HG02763 (cell line): ENCODE results near the gene HSPA1L.
A peak's percentile ranks its signal among the peaks of the same experiment; 100 is the strongest.
"Not testable (repeated sequence)": the region's sequence is repeated elsewhere in the genome, so short reads cannot be mapped to it uniquely, and the experiment has no call there.

ENCODE experiments used
- ATAC-seq: cut with Tn5 transposase; IDR thresholded peaks from one replicate; pipeline ENCODE4 v1.9.1; 2021; ENCODE audit warnings: mild to moderate bottlenecking, moderate library complexity; ENCODE audit not compliant: unreplicated experiment

The HSPA1L gene

DNA sequence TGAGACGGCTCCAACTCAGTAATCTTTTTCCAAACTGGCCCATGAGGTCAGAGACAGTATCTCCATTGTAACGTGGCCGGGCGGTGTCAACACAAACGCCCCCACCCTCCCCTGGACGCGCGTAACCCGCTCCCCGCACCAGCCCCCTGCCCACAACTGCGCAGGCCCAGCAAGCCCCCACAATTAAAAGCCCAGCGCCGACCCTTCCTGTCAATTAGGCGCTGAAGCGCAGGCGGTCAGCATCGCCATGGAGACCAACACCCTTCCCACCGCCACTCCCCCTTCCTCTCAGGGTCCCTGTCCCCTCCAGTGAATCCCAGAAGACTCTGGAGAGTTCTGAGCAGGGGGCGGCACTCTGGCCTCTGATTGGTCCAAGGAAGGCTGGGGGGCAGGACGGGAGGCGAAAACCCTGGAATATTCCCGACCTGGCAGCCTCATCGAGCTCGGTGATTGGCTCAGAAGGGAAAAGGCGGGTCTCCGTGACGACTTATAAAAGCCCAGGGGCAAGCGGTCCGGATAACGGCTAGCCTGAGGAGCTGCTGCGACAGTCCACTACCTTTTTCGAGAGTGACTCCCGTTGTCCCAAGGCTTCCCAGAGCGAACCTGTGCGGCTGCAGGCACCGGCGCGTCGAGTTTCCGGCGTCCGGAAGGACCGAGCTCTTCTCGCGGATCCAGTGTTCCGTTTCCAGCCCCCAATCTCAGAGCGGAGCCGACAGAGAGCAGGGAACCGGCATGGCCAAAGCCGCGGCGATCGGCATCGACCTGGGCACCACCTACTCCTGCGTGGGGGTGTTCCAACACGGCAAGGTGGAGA lies at the start of gene HSPA1L, which contains the start of gene HSPA1A:
Gene HSPA1L (minus strand): TSS at position 259 of the 814 bp plus-strand sequence. CDS start 3,311 bp downstream, outside the sequence.
Gene HSPA1A (plus strand): TSS at position 519 of the 814 bp plus-strand sequence. CDS start 214 bp downstream, at position 733.
- ATAC-seq: peak; percentile 48

DNA sequence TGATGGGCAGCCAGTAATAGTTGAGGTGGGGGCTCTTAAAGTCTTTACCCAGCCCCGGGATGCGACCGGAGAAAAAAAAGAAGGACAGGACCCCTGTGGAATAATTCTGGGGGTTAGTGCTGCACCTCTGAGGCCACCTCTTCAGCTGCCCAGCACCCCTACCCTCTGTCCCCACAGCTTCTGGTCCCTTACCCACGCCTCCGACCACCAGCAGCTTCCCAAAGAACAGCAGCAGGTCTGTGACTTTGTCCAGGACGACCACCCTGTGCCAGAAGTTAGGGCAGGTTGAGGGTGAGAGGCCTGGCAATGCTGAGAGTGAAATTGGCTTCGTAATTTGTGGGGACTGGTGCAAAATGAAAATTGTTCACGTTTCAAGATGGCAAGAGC lies 49.7 kb upstream of the HSPA1L start:
- no peak for ATAC-seq

DNA sequence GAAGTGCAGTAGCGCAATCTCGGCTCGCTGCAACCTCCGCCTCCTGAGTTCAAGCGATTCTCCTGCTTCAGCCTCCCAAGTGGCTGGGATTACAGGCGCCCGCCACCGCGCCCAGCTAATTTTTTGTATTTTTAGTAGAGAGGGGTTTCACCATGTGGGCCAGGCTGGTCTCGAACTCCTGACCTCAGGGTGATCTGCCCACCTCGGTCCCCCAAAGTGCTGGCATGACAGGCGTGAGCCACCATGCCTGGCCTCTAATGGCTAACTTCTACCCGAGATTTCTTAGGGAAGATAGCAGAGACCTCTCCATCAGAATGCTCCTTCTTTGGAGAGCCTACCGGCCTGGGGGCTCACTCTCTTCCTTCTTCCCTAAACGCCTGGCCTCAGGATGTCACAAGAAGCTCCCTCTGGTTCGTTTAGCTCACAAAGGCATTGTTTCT lies 49.1 kb upstream of the HSPA1L start:
- not testable (repeated sequence) for ATAC-seq

DNA sequence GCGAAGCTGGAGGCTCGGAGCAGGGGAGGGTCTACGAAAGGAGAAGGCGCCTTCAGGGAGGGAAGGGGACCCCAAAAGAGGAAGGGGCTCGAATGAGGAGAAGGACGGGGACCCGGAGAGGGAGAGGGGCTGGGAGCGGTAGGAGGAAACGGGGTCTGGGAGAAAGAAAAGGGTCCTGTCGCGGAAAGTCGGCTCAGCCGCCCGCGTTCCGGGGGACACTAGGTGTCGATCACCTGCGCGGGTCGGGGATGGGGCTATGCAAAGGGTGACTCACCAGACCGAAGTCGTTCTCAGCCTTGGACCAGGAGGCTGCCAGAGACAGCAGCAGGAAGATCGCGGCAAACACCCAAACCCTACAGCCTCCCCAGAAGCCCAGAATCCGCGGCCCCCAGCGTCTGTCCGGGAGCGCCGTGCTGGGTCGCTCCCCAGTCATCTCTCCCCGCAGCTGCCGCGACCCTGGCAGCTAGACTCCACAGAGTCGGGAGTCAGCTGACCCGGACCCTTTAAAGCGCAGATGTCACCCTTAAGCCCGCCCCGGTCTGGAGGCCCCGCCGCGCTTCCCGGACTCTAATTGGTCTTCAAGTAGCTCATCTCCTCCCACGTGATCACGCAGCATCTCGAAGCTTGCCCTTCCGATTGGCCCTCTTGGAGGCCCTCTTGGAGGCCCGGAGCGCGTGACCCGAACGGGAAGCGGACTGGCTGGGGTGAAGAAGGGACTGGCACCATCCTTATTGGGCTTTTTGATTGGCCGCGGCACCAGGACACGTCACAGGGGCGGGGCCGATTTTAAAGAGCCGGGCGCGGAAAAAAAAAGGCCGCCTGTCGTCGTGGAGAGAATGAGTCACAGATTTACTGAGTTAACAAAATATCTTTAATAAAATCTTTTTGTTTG lies 47.5 kb upstream of the HSPA1L start, which contains the start of gene NEU1:
Gene NEU1 (minus strand): TSS at position 478 of the 892 bp plus-strand sequence. CDS start 45 bp downstream, at position 433.
- peak; percentile 92 for ATAC-seq

DNA sequence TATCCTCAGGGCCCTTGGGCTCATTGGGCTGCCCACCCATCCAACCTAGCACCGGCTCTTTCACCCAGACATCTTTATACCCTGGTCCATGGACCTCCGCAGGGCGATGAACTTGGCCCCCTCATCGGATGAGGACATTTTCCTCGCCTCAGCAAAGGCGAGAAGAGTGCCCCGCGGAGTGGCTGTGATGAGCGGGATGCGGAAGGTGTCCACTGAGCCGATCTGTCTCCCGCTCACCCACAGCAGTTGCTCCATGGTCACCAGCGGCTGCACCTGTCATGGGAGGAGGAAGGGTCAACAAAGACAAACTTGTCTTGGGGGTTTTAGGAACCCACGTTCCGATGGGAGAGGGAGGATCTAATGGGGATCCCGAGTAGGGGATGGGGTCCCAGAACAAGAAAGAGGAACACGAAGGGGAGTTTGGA lies 46.8 kb upstream of the HSPA1L start:
- ATAC-seq: no peak

DNA sequence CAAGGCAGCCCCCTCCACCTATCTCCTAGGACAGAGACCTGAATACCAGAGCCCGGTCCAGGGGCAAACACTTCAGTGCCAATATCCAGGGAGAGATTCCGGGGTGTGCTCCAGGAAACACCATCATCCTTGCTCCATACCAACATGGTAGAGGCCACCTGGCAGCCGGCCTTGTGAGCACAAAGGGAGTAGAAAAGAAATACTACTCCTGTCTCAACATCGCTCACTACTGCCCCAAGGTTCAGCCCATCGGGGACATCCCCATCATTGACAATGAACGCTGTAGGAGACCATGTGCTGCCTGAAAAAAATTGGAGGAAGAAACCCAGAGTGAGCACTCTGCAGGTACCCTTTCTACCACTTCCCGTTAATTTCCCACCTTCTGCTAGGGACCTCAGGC lies 46.1 kb upstream of the HSPA1L start:
- no peak for ATAC-seq

DNA sequence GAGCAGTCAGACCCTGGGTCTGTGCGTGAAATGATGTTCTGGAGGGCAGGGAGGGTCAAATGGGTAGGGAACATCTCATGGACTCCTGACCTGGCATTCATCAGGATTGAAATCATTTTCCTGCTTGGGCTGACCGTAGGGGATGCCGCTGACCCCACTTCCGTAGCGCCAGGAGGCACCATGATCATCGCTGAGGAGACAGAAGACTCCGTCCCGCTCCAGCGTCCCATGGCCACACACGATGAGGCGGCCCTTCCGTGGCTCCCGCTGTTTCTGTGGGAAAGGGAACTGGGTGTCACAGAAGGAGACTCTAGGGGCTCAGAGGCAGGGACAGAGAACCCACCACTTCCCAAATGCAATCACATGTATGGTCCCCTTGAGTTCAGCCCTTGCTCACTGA lies 45.3 kb upstream of the HSPA1L start:
- ATAC-seq: no peak

DNA sequence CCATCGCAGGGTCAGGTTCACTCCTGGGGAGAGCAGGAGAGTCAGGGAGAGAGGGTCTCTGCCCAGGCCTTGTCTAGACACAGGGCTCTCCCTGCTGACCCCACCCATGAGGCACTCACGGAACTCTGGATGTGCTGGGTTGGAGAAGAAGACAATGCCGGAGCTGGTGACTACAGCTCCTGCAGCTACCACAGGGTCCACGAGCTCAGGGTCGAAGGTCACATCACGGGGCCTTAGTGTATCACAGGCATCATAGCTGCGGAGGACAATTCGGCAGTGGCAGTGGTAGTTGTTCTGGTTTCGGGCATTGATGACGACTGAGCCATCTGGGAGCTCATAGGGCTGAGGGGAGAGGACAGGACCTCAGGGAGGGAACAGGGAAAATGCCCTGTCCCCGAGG lies 44.8 kb upstream of the HSPA1L start:
- ATAC-seq: no peak

DNA sequence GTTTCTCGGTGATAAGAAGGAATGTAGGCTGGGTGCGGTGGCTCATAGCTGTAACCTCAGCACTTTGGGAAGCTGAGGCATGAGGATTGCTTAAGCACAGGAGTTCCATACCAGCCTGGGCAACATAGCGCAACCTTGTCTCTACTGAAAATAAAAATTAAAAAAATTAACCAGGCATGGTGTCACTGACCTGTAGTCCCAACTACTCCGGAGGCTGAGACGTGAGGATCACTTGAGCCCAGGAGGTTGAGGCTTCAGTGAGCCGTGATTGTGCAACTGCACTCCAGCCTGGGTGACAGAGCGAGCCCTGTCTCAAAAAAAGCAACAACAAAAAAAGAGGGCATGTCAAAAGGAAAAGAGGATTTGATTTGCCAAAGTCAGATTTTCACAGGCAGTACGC lies 43.6 kb upstream of the HSPA1L start:
- ATAC-seq: no peak

DNA sequence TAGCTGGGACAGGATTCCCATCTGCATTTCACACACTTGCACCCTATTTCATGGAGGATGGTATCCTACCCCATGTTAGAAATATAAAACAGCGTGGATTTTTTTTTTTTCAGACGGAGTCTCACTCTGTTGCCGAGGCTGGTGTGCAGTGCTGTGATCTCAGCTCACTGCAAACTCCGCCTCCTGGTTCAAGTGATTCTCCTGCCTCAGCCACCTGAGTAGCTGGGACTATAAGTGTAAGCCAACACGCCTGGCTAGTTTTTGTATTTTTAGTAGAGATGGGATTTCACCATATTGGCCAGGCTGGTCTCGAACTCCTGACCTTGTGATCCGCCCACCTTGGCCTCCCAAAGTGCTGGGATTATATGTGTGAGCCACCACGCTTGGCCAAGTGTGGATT lies 42.7 kb upstream of the HSPA1L start:
- ATAC-seq: not testable (repeated sequence)

DNA sequence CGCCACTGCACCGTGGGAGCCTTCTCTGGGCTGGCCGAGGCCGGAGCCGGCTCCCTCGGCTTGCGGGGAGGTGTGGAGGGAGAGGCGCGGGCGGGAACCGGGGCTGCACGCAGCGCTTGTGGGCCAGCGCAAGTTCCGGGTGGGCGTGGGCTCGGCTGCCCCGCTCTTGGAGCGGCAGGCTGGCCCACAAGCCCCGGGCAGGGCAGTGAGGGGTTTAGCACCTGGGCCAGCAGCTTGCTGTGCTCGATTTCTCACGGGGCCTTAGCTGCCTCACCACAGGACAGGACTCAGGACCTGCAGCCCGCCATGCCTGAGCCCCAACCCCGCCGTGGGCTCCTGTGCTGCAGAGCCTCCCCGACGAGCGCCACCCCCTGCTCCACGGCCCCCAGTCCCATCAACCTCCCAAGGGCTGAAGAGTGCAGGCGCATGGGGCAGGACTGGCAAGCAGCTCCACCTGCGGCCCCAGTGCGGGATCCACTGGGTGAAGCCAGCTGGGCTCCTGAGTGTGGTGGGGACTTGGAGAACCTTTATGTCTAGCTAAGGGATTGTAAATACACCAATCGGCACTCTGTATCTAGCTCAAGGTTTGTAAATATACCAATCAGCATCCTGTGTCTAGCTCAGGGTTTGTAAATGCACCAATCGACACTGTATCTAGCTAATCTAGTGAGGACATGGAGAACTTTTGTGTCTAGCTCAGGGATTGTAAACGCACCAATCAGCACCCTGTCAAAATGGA lies 37.1 kb upstream of the HSPA1L start:
- ATAC-seq: not testable (repeated sequence)

DNA sequence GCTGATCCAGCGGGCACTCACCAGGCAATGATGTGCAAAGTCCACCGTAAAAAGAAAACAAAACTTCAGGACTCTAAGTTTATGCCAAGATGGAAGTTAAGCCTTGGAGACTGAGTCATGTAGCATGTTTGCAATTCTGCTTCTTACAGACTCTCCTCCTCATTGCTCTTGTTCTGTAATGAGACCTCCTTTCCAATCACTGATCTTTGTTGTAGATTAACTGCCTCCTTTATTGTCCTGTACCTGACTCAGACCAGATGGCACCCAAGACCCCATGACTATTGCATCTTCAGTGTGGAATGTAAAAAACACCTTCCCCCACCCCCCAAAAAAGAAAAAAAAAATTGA lies 36.4 kb upstream of the HSPA1L start:
- no peak for ATAC-seq

DNA sequence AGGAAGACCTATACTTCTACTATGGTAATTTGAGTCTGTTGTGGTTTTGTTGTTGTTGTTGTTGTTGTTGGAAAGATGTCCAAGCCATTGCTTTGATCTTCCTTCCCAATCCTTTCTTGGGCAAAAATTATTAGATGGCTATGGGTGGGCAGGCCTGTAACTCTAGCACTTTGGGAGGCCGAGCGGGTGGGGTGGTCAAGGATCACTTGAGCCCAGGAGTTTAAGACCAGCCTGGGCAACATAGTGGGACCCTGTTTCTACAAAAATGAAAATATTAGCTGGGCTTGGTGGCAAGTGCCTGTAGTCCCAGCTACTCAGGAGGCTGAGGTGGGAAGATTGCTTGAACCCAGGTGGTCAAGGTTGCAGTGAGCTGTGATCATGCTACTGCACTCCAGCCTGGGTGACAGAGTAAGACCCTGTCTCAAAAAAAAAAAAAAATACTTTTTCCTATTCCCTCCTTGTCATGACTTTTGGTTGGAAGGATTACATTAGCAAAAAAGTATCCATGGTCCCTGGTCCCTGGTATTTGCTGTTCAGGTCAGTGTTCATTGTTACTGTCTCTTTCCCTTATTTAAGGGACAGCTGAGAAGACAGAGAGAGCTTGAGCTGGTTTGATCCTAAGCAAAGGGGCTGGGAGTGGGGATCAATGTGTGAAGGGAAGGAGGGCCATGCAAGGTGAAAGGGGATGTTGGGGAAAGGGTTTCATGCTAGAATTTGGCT lies 35.8 kb upstream of the HSPA1L start:
- ATAC-seq: no peak

DNA sequence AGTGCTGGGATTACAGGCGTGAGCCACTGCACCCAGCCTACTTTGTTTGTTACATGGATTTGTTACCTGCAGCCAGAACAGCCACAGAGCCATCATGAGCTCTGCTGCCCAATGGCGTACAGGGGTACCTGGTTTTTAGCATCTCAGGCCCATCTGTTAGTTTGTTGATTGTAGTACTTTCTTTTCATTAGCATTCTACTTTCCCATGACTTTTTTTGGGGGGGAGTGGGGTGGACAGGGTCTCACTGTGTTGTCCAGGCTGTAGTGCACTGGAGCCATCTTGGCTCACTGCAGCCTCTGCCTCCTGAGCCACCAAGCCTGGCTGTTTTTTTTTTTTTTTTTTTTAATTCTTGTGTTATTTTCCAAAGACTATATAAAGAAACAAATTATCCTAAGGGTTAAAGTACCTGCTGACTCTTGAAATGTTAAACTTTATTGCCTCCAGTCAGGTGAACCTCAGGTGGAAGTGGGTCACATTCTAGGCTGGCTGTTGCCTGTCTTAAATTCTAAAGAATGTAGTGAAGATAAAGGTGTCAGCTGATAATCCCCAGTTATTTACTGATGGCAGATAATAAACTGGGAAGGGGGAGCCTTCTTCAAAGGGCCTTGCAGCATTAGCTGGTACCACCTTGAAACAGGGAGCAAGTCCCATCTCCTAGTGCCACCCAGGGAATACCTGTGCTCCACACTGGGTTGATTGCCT lies 32.3 kb upstream of the HSPA1L start:
- no peak for ATAC-seq

DNA sequence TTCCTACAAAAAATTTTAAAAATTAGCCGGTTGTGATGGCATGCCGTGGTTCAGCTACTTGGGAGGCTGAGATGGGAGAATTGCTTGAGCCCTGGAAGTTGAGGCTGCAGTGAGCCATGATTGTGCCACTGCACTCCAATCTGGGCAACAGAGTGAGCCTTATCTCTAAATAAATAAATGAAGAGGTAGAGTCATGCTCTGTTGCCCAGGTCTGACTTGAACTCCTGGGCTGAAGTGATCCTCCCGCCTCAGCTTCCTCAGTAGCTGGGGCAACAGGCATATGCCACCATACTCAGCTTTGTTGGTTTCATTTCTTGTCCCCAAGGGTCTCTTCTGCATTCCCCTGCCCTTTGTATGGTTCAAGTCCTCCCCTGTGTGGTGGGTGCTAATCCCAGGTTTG lies 29.4 kb upstream of the HSPA1L start:
- no peak for ATAC-seq

DNA sequence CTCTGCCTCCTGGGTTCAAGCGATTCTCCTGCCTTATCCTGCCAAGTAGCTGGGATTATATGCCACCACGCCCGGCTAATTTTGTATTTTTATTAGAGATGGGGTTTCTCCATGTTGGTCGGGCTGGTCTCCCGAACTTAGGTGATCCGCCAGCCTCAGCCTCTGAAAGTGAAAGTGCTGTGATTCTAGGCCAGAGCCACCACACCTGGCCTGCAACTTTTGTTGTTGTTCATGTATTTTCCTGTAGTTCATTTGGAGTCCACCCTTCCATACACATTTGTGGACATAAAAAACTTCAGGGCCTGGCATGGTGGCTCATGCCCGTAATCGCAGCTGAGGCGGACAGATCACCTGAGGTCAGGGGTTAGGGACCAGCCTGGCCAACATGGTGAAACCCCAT lies 27.0 kb upstream of the HSPA1L start:
- no peak for ATAC-seq

DNA sequence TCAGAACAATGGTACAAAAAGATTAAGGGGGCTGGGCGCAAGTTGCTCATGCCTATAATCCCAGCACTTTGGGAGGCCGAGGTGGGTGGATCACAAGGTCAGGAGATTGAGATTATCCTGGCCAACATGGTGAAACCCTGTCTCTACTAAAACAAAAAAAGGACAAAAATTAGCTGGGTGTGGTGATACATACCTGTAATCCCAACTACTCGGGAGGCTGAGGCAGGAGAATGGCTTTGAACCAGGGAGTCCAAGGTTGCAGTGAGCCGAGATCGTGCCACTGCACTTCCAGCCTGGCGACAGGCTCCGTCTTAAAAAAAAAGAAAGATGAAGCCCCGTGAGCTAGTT lies 24.7 kb upstream of the HSPA1L start:
- not testable (repeated sequence) for ATAC-seq

DNA sequence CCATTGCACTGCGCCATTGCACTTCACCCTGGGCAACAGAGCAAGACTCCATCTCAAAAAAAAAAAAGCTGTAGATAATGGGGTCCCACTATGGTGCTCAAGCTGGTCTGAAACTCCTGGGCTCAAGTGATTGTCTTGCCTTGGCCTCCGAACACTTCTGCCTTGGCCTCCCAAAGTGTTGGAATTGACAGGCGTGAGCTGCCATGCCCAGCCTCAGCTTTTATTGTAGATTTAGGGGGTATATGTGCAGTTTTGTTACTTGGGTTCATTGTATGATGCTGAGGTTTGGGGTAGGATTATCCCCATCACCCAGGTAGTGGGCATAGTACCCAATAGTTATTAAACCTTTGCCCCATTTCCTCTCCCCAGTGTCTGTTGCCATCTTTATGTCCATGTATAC lies 23.9 kb upstream of the HSPA1L start:
- ATAC-seq: no peak

DNA sequence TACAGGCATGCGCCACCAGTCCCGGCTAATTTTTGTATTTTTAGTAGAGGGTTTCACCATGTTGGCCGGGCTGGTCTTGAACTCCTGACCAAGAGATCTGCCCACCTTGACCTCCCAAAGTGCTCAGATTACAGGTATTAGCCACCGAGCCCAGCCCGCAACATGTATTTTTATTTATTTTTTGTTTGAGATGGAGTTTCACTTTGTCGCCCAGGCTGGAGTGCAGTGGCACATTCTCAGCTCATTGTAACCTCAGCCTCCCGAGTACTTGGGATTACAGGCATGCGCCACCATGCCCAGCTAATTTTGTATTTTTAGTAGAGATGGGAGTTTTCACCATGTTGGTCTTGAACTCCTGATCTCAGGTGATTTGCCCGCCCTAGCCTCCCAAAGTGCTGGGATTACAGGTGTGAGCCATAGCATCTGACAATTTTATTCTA lies 23.1 kb upstream of the HSPA1L start:
- not testable (repeated sequence) for ATAC-seq
